GM19455 (cell line): ENCODE data around the gene PGAP1.

Source experiments
- ATAC-seq: cut with Tn5 transposase; IDR thresholded peaks from one replicate; pipeline ENCODE4 v1.9.1; 2021; ENCODE audit not compliant: unreplicated experiment

Gene PGAP1

DNA sequence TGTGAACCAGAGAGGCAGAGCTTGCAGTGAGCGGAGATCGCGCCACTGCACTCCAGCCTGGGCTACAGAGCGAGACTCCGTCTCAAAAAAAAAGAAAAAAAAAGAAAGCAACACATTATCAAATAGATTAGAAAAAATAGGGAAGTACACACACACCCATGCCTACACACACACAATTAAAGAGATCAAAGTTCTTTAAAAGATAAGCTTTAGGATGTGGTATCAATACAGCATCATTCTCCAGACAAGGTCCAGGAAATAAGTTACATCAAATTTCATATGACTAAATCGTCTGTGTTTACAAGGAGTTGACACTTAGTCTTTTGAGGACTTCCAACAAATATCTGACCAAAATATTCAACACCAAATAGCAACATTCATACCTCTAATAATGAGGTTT lies 25.7 kb downstream of the PGAP1 start:
- ATAC-seq: no peak

DNA sequence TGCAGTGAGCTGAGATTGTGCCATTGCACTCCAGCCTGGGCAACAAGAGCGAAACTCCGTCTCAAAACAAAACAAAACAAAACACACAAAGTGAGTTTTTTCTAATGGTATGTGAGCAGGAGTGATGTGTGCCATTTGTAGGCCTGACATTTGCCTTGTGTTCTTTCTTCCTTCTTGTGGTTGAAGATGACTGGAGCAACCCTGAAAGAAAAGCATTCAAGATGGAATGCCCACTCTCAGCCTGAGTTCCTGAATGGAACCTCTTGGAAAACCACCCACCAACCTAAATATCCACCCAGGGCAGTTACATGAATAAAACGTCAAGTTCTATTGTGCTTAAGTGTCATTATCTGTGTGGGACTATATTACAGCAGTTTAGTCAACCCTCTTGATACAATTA lies 26.5 kb downstream of the PGAP1 start:
- ATAC-seq: no peak

DNA sequence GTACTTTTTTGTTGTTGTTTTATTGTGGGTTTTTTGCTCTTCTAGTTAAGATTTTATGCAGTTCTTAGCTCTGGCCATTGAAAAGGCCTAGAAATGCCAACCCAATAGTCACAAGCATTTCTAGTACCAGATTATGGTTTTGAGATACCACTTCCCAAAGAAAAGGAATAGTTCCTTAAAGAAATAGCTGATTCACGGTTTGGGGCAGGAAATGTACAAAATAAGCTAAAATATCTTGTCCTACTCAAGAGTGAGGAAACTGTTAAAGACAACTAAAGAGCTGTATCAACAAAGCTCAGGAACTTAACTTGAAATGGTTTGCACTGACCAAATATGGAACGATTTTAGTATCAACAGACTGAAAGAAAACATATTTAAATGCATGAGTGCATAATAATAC lies 35.4 kb downstream of the PGAP1 start:
- no peak for ATAC-seq

DNA sequence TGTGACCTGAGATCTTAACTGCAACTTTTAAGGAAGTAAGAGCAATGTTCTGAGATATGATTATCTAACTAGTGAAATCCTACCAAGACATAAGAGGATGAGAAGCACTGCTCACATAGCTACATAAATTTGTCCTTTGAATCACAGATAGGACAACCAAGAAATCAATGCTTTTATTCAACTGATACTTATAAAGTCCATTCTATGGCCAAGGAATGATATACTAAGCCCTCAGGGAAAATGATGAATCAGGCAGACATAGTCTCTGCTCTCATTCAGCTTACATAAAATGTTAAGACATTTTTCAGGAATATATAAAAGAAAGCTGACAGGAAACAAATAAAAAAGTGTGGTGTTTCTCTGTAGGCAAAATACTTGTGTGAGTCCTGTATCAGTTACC lies 39.1 kb downstream of the PGAP1 start:
- no peak for ATAC-seq

DNA sequence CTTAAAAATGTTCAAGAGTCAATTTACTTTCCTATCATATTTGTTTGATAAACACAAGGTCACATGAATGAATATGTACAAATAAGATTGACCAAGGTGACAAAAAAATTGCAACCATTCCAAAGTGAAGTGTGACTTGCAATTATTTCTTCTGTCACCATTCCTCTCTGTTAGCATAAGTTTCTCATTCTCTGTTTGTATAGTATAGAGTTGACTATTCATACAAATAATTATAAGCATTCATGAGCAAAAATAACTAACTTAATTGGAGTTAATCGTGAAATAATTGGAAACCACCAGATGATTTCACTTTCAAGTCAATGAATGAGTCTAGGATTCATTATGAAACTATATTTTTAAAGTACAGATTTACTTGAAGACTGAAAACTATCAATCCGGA lies 42.1 kb downstream of the PGAP1 start:
- ATAC-seq: no peak

DNA sequence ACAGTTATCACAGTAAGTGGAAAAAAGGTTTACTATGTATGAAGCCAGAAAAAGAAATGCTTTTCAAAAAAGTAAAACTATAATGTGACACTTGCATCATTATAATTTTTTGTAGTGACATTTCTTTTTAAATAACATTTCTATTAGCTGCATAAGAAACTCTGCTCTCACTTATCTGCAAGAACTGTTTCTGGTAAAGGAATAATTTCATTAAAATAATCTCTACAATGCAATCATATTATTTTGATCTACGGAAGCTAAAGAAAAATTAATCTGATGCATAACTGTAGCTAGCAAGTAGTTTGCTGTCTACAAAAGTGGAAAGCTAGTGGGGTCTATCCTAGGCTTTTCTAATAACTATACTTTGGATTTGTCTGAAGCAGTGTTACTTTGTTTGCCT lies 50.1 kb downstream of the PGAP1 start:
- ATAC-seq: no peak

DNA sequence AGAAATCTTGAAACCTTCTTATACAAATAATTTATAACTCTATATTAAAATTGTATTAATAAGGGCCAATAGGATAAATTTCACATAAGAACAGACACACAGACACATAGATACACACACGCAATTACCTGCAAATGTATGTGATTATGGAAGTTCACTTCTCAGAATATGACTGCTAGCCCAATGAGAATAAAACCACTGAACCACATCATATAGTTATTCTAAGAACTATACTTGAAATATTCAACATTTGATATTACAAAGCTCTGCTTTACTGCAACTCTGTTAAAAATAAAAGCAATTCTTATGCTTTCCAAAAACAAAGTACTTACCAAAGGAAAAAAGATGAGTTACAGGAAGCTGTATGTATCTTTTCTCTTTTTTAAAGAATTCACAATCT lies 51.1 kb downstream of the PGAP1 start:
- ATAC-seq: no peak

DNA sequence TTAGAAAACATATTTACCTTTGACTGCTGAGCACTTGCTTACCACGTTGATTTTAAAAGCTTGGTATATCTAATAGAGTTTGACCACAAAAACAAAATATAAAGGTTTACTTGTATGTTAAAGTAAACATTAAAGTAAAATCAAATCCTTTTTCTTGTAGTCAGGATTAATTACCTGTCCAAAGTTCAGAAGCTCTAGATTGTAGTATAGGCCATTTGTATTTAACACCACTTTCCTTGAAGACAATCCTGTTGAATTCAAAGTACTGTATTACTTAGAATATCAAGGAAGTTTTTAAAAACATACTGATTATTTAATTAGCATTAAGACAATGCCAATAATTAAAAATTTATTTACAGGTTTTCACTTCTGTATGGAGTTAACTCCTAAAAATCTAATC lies 53.0 kb downstream of the PGAP1 start:
- no peak for ATAC-seq

DNA sequence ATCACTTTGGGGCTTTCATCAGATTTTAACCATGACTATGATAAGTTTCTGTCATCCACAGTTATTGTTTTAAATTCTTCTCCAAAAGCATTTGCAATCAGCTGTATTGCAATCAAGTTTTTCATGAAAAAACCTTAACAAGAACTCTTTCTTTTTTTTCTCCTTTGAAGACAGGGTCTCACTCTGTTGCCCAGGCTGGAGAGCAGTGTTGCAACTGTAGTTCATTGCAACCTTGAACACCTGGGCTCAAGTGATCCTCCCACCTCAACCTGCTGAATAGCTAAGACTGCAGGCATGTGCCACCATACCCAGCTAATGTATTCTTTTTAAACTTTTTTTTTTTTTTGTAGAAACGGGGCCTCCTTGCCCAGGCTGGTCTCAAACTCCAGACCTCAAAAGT lies 71.9 kb downstream of the PGAP1 start:
- no peak for ATAC-seq

DNA sequence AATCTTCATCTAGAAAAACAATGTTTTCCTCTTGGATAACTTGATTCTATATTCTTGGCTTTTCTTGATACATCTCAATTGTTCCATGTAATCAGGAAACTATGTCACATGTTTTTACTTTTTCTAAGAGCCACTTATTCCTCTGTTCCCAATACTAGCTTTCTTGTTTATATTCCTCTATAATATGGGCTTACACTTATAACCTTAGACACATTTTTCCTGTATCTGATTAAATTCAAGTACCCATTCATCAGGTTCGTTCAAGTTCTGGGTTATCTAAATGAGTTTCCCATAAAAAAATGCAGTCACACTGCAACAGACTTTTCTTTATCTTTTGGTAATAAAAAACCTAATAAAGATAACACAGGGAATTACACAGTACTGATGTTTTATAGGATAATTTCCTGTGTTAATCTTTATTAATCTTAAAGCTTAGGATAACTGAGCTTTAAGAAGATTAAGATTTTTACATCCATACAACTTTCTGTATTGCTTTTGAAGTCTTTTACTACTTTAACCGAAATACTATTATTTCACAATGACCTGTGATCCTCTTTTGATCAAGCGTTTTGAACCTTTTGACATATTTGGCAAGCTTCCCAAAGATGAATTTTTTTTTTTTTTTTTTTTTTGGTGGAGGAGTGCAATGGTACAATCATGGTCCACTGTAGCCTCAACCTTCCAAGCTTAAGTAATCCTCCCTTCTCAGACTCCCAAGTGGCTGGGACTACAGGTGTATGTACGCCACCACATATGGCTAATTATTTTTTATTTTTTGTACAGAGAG lies 73.0 kb downstream of the PGAP1 start:
- no peak for ATAC-seq

DNA sequence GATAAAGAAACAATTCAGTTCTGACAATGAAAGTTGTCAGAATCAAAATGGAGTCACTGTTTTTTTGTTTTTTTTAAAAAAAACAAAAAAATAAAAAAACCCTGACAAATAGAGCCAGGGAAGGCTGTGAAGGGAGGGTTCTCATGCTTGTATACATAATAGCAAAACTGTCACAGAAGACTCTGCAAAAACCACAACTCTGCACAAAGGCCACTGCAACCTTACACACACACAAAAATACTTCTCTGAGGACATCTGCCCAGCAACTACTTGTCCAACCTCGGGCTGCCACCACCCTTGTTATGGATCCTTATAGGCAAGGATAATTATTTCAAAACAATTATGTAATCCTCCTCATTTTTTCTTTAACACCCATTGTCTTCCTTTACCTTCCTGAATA lies 75.4 kb downstream of the PGAP1 start:
- ATAC-seq: no peak

DNA sequence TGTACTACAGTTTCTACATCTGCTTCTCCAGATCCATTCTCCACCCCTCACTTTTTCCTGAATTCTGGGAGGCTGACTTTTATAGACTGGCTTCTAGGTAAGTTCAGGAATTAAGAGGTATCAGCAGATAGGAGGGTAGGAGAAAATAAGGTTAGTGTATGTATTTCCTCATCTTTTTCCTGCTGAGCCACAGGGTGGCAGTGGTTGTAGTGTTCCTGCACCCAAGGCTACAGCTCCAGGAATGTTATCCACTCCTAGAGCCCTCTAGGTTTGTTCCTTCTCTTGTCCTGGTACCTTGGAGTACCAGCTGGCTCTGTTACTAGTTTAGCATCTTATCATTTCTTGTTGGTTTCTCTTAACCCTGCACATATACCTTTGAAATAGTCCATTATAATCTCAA lies 76.6 kb downstream of the PGAP1 start:
- ATAC-seq: no peak

DNA sequence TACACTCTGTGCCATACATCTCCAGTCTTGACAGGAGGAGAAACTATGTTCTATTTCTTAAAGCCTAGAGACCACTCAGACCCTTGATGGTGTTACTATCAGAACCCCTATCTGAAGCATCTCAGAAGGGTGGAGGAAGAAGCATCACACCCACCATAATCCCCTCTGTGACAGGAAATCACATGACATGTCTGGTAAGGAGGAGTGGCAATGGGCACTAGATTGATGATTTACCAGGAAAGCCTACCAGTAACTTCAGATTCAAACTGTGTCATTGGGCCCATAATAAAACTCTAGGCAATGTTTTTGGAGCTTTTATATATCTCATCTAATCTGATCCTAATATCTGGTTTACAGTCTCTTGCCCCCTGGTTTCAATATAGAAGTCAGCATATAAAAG lies 80.2 kb downstream of the PGAP1 start:
- ATAC-seq: no peak

DNA sequence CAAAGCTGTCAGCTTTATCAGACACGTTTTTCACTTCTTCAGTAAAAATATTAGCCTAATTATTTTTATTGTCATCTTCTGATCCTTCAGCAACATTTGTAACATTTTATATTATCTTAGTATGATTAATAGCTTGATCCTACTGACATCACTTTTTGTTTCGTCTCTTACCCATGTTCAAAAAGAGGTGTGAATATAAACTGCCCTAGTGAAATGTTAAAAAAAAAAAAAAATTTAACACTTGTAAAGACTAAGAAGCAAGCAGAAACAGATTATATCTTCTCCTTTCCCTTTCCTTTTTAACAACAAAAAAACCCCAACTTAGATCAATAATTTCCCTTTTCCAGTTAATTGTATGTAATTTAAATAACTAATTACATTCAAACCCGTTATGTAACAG lies 81.1 kb downstream of the PGAP1 start:
- no peak for ATAC-seq

DNA sequence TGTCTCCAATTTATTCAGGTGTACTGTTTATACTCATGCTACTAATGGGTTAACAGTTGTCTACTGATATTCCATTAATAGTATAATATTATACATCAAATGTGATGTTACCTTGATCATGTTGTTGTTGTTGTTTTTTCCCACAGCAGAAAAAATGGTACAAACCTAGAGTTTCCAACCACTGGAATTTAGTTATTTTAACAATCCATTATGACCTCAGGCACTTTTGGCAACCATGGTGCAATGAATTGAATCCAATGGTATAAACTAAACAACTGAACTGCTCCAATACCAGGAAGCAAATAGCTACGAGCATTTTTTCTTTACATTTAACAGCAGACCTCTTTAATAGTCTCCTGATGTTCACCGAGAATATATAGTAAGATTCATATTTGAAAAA lies 86.3 kb downstream of the PGAP1 start:
- no peak for ATAC-seq

DNA sequence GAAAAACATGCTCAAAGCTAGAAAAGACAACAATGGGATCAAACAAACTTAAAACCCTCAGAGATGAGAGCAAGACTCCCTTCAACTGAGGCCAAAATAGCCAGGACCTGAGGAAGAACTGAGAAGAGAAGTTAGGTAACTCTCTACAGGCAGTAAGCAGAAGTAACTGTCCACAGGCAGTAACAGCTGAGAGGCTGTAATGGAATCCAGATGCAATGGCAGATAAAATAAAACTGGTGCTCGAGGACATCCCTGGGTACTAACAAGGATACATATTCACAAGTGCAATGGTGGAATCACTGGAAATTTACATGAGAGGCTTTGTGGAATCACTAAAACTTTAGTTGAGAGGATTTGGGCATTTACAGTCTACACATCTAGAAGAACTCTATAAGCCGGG lies 86.9 kb downstream of the PGAP1 start:
- no peak for ATAC-seq

DNA sequence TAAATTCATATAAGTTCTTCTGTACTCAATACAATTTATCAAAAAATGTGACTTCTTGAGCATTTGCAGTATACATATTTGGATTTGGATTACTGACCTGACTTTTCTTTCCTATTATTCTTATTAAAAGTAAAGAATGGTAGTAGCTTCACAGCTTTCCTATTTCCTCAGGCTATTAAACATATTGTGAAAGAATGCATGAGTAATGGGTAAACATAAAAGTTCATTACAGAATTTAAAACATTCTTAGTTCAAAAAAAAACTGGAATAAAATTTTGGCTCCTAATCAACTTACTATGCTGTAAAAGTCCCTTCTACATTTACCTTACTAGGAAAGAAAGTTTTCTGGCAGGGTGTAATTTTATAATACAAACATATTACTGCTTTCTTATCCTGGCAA lies 90.1 kb downstream of the PGAP1 start:
- ATAC-seq: no peak

DNA sequence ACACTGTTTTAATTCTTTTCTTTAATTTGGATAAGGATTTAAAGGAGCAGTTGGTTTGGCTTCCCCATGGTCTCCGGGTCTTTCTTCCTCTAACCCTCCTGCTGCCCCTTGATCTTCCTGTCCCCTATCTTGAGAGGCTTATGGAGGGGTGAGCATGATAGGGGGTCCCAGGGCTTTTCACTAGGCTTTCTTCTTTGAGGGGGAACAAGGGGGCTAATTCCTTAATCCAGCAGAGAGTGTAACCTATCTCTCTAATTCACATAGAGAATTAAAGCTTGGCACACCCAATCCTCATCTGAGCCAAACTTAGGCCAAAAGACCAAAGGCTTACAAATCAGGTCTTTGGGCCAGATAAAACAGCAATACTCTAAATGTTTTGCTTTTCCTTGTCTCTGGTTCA lies 95.8 kb downstream of the PGAP1 start:
- no peak for ATAC-seq

DNA sequence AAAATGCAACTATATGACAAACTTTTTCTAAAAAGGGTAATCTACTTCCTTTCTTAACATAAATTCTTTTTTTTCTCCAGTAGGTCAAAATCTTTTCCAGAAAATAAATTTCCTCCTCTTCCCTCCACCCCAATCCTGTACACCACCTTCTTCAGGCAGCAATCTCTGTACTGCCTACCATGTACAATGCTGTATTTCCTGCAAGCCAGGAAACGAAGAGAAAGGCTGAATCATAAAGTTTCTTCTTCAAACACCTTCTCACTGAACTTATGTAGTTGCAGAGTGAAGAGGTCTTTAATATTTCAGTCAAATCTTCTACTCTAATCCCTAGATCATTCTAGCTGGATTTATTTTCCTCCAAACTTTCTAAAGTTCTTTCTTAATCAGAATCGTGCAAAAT lies 99.2 kb downstream of the PGAP1 start:
- no peak for ATAC-seq

DNA sequence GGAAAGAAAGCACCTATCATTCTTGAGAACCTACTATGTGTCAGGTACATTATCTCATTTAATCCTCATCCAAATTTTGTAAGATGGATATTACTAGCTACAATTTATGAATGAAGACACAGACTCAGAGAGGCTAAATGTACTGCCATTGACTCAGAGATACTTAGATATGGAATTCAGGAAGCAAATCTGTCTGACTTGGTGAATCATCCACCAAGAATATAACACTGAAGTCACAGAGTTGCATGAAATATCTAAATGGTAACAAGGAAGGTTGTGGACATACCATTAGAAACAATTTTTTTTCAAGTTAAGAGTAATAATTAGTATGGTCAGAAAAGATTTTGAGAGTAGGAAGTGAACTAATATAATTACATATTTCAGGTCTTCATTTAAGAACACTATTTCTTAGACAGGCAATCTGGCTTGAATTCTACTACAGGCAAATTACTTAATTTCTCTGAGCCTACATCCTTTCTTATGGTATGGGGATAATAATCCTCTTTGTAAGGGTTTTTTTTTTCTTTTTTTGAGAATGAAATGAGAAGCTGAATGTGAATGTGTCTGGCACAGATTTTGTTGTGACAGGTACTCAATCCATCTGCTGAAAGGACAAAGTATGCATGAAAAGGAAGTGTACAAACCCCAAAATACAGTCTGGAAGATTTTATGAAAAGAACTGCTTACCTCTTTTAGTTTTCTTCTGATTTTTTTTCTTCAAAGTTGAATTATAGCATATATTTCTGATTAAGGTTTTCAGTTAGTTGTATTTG lies 102.6 kb downstream of the PGAP1 start:
- ATAC-seq: no peak

DNA sequence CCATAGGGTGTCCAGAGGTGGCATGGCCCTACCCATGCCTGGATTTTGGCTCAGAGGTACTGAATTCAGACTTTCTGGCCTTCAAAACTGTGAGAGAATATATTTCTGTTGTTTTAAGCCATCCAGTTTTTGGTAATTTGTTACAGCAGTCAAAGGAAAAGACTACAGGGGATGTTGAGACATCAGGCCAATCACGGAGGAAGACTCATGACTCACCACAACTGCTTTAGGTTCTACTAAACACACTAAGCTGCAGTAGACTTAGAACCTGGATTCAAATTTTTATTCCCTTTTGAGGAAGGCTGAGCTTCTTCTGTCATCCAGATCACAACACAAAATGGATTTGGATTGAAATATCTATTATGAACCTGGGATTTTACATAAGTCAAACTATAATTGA lies 105.3 kb downstream of the PGAP1 start:
- no peak for ATAC-seq

DNA sequence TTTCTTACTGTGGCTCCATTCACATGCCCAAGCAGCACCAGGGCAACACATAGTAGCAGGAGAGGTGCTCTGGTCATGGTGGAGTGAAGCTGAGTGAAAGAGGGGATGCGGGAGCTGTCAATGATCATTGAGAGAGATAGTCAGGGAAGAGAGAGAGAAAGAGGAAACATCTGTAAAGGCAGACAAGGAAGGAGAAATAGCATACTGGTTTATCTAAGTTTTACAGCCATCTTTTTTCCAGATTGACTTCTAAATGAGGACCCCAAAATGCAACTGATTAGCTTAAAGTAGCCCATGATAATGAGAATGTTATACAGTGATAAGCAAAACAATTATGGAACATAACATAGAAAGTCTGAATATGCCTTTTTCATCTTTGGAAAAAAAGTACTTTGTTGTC lies 117.2 kb downstream of the PGAP1 start, which contains the start of gene C2orf66:
C2orf66 (minus strand) TSS at position 96 of the 400 bp plus-strand sequence; CDS start at position 77, 19 bp downstream.
- ATAC-seq: no peak
